Mucosa of descending colon (tissue), 3 donors: ENCODE results near the gene MRPS15. TPM values are rescaled to one million over a fixed set of nuclear protein-coding genes. Genes with fewer than 3 reads are reported as not detected.

ENCODE experiments used
- ATAC-seq: fragments of 200-7000 bp; cut with Tn5 transposase; one replicate; pipeline ENCODE4 v1.9.1; 2020; ENCODE audit warnings: mild to moderate bottlenecking, moderate library complexity
- DNase-seq, 3 donors: peaks; one replicate each; pipeline ENCODE4 v3.0.0-alpha.2; 2020
- H3K36me3 ChIP-seq: fragments of 200-600 bp; one replicate; pipeline ENCODE4 v1.8.0; 2021; ENCODE audit warnings: low read depth, mild to moderate bottlenecking
- H3K4me1 ChIP-seq: fragments of 200-600 bp; one replicate; pipeline ENCODE4 v1.8.0; 2021; ENCODE audit warnings: low read depth, mild to moderate bottlenecking
- H3K4me3 ChIP-seq: fragments of 200-600 bp; one replicate; pipeline ENCODE4 v1.8.0; 2021; ENCODE audit warnings: mild to moderate bottlenecking
- H3K9me3 ChIP-seq: fragments of 200-600 bp; one replicate; pipeline ENCODE4 v1.8.0; 2021; ENCODE audit warnings: mild to moderate bottlenecking
- intact Hi-C, 2 donors: fragments of 100-400 bp; cut with DNase I in 1 of 2; cut with micrococcal nuclease in 1 of 2; formaldehyde crosslinking; loops; one replicate each; pipeline versions ENCODE4 v1.11.0 to v1.11.1; 2022; cut with DNase I, micrococcal nuclease
- total RNA-seq, 3 donors: library from RNA; stranded (reverse); fragmentation: NEBNext Ultra II Directional in 2 of 3; extraction: Animal tissue kit (Norgen Biotek cat#: 25700) in 2 of 3; gene quantifications; one replicate each; pipeline versions ENCODE4 v1.2.1 to v1.2.4, GENCODE V29; 2021 to 2023
- TF ChIP-seq, protein P1 (sequence below): fragments of 200-600 bp; IDR thresholded peaks from one replicate; pipeline ENCODE4 v1.8.0; 2022; ENCODE audit warnings: antibody characterized with exemption, mild to moderate bottlenecking
- donor health status: DM: no; HTN: no; CAD: no; lungs with moderate emphysema.
- donor health status: DM: no; HTN: no; CAD: no.
- donor health status: DM: no; HTN: yes; CAD: no.

The MRPS15 gene
- total RNA-seq, 3 donors from 2014 or later, result 48.4 to 59.4 (median 54.9) TPM

- no peaks in the 10 kb centered on the region for H3K9me3 ChIP-seq
- intact Hi-C loops, result no loop called here
- no peak for ATAC-seq
- H3K4me3 ChIP-seq, result no peak overlapping the region
- TF ChIP-seq, protein P1, sequence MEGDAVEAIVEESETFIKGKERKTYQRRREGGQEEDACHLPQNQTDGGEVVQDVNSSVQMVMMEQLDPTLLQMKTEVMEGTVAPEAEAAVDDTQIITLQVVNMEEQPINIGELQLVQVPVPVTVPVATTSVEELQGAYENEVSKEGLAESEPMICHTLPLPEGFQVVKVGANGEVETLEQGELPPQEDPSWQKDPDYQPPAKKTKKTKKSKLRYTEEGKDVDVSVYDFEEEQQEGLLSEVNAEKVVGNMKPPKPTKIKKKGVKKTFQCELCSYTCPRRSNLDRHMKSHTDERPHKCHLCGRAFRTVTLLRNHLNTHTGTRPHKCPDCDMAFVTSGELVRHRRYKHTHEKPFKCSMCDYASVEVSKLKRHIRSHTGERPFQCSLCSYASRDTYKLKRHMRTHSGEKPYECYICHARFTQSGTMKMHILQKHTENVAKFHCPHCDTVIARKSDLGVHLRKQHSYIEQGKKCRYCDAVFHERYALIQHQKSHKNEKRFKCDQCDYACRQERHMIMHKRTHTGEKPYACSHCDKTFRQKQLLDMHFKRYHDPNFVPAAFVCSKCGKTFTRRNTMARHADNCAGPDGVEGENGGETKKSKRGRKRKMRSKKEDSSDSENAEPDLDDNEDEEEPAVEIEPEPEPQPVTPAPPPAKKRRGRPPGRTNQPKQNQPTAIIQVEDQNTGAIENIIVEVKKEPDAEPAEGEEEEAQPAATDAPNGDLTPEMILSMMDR, result no peak
- DNase-seq, result no peak
- H3K4me1 ChIP-seq, result no peaks in the 10 kb centered on the region
- H3K36me3 ChIP-seq, result no peaks in the 10 kb centered on the region
Observed at GRCh38 chr1:36446746-36447145, 17.4 kb downstream of the MRPS15 start.

- Histone ChIP-seq H3K4me3 (no peak overlapping the region), H3K36me3 (no peaks in the 10 kb centered on the region), H3K4me1 (no peaks in the 10 kb centered on the region), H3K9me3 (no peaks in the 10 kb centered on the region)
- intact Hi-C loops, result no loop called here
- no peak for ATAC-seq
- TF ChIP-seq, protein P1, result no peak
- no peak for DNase-seq
Observed at GRCh38 chr1:36446271-36446670, 17.9 kb downstream of the MRPS15 start.

GRCh38 chr1:36443297-36443696 is 20.9 kb downstream of the MRPS15 start:
- intact Hi-C loops, result no loop called here
- TF ChIP-seq, protein P1, result no peak
- ATAC-seq, result no peak
- Histone ChIP-seq H3K4me3 (no peak overlapping the region), H3K4me1 (no peaks in the 10 kb centered on the region), H3K36me3 (no peaks in the 10 kb centered on the region), H3K9me3 (no peaks in the 10 kb centered on the region)
- DNase-seq, result no peak

DNA sequence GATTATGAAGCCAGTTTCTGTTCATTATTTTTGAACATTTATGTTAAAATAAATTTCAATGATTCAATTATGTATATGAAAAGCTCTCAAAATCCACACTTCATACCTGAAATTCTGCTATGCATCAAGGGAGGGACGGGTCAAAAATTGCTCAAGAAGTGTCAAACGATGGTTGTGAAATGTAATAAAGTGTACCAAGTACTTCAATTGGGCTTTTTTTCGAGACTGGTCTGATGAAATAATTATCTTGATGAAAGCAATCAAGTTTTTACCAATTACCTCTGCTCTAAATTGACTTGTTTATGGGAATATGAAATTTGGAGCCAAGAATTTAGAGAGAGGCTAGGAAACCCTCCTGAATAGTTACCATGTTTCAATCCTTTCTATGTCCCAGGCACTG is 21.8 kb downstream of the MRPS15 start:
- ATAC-seq, result no peak
- H3K9me3 ChIP-seq, result no peaks in the 10 kb centered on the region
- TF ChIP-seq, protein P1, result no peak

GRCh38 chr1:36440646-36441045 is 23.5 kb downstream of the MRPS15 start:
- intact Hi-C loops, result no loop called here
- H3K36me3 ChIP-seq, result no peaks in the 10 kb centered on the region

More for the DNA sequence above, 21.8 kb downstream of the MRPS15 start:
- no peak overlapping the region for H3K4me3 ChIP-seq
- intact Hi-C loops, result no loop called here
- DNase-seq, result no peak
- no peaks in the 10 kb centered on the region for H3K4me1 ChIP-seq
- no peaks in the 10 kb centered on the region for H3K36me3 ChIP-seq

More at GRCh38 chr1:36440646-36441045, 23.5 kb downstream of the MRPS15 start:
- no peaks in the 10 kb centered on the region for H3K9me3 ChIP-seq
- H3K4me1 ChIP-seq, result no peaks in the 10 kb centered on the region
- no peak overlapping the region for H3K4me3 ChIP-seq
- DNase-seq (no peak), ATAC-seq (no peak)
- TF ChIP-seq, protein P1, result no peak
